ENCODE measurements around the gene ARHGAP44. TPM values are rescaled to one million over a fixed set of nuclear protein-coding genes. Genes with fewer than 3 reads are reported as not detected.

Gene ARHGAP44
- total and polyA plus RNA-seq, 2 experiments from 2014 or later: 5.8 to 16.4 TPM

GRCh38 chr17:12964840-12965239, 175.5 kb downstream of the ARHGAP44 start:
- no peak overlapping the region for H2AFZ ChIP-seq
- no peaks in the 10 kb centered on the region for H3K79me2 ChIP-seq (replicated peaks; ENCODE audit: insufficient read depth)
- no peaks in the 10 kb centered on the region for H3K4me1 ChIP-seq (ENCODE audit: insufficient read depth)
- peaks cover 5% of the 10 kb centered on the region; the same call in 2 of the 3 replicates for H3K36me3 Mint-ChIP-seq (ENCODE audit: low read depth)
- H3K27ac ChIP-seq (ENCODE audit: low read depth): no peak overlapping the region
- no peak overlapping the region for H3K4me3 Mint-ChIP-seq
- H3K4me2 ChIP-seq: no peak overlapping the region
- H3K27me3 ChIP-seq (ENCODE audit: insufficient read depth): no peaks in the 10 kb centered on the region
- TF ChIP-seq REST (IDR thresholded peaks at IDR 0.05; ENCODE audit: unreplicated experiment): no peak
- TF ChIP-seq POLR2AphosphoS5 (IDR thresholded peaks at IDR 0.05; ENCODE audit: low read depth): no peak
- TF ChIP-seq ZNF331 (CRISPR knock-in tag; IDR thresholded peaks at IDR 0.05; ENCODE audit: low read depth): no peak
- no peak for TF ChIP-seq EZH2 (IDR thresholded peaks at IDR 0.05; ENCODE audit: low read depth, unreplicated experiment)
- TF ChIP-seq CREB1 (CRISPR knock-in tag; IDR thresholded peaks at IDR 0.05; ENCODE audit: low read depth): no peak
- no peak for TF ChIP-seq CTCF (conservative IDR thresholded peaks at IDR 0.05; ENCODE audit: low read depth in 2 of 2)
- no peak for TF ChIP-seq EZH2phosphoT487 (IDR thresholded peaks at IDR 0.05; ENCODE audit: unreplicated experiment)
- no peak for TF ChIP-seq NANOG (IDR thresholded peaks at IDR 0.05; ENCODE audit: borderline replicate concordance)
- TF ChIP-seq JUNB (IDR thresholded peaks at IDR 0.05; ENCODE audit: unreplicated experiment): no peak
- TF ChIP-seq STAT1 (IDR thresholded peaks at IDR 0.05; ENCODE audit: unreplicated experiment): no peak
- no peak for TF ChIP-seq ZNF114 (CRISPR knock-in tag; IDR thresholded peaks at IDR 0.05)
- TF ChIP-seq, protein P1, sequence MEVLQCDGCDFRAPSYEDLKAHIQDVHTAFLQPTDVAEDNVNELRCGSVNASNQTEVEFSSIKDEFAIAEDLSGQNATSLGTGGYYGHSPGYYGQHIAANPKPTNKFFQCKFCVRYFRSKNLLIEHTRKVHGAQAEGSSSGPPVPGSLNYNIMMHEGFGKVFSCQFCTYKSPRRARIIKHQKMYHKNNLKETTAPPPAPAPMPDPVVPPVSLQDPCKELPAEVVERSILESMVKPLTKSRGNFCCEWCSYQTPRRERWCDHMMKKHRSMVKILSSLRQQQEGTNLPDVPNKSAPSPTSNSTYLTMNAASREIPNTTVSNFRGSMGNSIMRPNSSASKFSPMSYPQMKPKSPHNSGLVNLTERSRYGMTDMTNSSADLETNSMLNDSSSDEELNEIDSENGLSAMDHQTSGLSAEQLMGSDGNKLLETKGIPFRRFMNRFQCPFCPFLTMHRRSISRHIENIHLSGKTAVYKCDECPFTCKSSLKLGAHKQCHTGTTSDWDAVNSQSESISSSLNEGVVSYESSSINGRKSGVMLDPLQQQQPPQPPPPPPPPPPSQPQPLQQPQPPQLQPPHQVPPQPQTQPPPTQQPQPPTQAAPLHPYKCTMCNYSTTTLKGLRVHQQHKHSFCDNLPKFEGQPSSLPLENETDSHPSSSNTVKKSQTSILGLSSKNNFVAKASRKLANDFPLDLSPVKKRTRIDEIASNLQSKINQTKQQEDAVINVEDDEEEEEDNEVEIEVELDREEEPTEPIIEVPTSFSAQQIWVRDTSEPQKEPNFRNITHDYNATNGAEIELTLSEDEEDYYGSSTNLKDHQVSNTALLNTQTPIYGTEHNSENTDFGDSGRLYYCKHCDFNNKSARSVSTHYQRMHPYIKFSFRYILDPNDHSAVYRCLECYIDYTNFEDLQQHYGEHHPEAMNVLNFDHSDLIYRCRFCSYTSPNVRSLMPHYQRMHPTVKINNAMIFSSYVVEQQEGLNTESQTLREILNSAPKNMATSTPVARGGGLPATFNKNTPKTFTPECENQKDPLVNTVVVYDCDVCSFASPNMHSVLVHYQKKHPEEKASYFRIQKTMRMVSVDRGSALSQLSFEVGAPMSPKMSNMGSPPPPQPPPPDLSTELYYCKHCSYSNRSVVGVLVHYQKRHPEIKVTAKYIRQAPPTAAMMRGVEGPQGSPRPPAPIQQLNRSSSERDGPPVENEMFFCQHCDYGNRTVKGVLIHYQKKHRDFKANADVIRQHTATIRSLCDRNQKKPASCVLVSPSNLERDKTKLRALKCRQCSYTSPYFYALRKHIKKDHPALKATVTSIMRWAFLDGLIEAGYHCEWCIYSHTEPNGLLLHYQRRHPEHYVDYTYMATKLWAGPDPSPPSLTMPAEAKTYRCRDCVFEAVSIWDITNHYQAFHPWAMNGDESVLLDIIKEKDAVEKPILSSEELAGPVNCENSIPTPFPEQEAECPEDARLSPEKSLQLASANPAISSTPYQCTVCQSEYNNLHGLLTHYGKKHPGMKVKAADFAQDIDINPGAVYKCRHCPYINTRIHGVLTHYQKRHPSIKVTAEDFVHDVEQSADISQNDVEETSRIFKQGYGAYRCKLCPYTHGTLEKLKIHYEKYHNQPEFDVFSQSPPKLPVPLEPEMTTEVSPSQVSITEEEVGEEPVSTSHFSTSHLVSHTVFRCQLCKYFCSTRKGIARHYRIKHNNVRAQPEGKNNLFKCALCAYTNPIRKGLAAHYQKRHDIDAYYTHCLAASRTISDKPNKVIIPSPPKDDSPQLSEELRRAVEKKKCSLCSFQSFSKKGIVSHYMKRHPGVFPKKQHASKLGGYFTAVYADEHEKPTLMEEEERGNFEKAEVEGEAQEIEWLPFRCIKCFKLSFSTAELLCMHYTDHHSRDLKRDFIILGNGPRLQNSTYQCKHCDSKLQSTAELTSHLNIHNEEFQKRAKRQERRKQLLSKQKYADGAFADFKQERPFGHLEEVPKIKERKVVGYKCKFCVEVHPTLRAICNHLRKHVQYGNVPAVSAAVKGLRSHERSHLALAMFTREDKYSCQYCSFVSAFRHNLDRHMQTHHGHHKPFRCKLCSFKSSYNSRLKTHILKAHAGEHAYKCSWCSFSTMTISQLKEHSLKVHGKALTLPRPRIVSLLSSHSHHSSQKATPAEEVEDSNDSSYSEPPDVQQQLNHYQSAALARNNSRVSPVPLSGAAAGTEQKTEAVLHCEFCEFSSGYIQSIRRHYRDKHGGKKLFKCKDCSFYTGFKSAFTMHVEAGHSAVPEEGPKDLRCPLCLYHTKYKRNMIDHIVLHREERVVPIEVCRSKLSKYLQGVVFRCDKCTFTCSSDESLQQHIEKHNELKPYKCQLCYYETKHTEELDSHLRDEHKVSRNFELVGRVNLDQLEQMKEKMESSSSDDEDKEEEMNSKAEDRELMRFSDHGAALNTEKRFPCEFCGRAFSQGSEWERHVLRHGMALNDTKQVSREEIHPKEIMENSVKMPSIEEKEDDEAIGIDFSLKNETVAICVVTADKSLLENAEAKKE (CRISPR knock-in tag; IDR thresholded peaks at IDR 0.05): no peak
- no peak for TF ChIP-seq ETS1 (IDR thresholded peaks at IDR 0.05)
- no peaks in the 10 kb centered on the region for H3K36me3 ChIP-seq (ENCODE audit: insufficient read depth)
- H3K4me3 ChIP-seq: no peak overlapping the region
- no peaks in the 10 kb centered on the region for H4K20me1 ChIP-seq (replicated peaks; ENCODE audit: insufficient read depth)
- H3K9me2 ChIP-seq (ENCODE audit: insufficient read depth): no peaks in the 10 kb centered on the region
- H3K27me3 Mint-ChIP-seq (ENCODE audit: insufficient read depth, low read depth, poor library complexity): peaks cover 6% of the 10 kb centered on the region
- H3K27ac Mint-ChIP-seq: no peak overlapping the region
- H3F3A ChIP-seq (replicated peaks; ENCODE audit: low read depth): no peaks in the 10 kb centered on the region
- no peak for DNase-seq (ENCODE audit: low spot score)
- no peaks in the 10 kb centered on the region; the same call in 2 of the 3 replicates for H3K4me1 Mint-ChIP-seq
- no peak for ATAC-seq
- no peaks in the 10 kb centered on the region for H3K9me3 Mint-ChIP-seq

Data from GM23338 (cell line).